GM20431 (cell line): ENCODE results near the gene GRK7.

Experiments
- in situ Hi-C: fragments of 300-500 bp; cut with MseI, MboI; formaldehyde crosslinking; loops from one replicate; pipeline ENCODE4 v1.15.0; 2020; ENCODE audit warnings: low sequenced_read_pairs; ENCODE audit not compliant: unreplicated experiment

GRK7 gene

GRCh38 chr3:141763088-141763750, at the start of gene GRK7:
TSS of gene GRK7 (plus strand) at chr3:141763408. CDS start at chr3:141778285, 14,877 bp downstream.
- in situ Hi-C loops, result no loop called here

GRCh38 chr3:141714671-141715070, 48.5 kb upstream of the GRK7 start:
- in situ Hi-C loops, result no loop called here

GRCh38 chr3:141722081-141722480, 41.1 kb upstream of the GRK7 start:
- in situ Hi-C loops, result no loop called here

- in situ Hi-C loops, result no loop called here
Observed at GRCh38 chr3:141722648-141723047, 40.6 kb upstream of the GRK7 start.

GRCh38 chr3:141723255-141723654, 40.0 kb upstream of the GRK7 start:
- in situ Hi-C loops, result no loop called here

- in situ Hi-C loops, result no loop called here
Observed at GRCh38 chr3:141724186-141724585, 39.0 kb upstream of the GRK7 start.

GRCh38 chr3:141725036-141725435, 38.2 kb upstream of the GRK7 start:
- in situ Hi-C loops, result no loop called here

GRCh38 chr3:141726483-141726882, 36.7 kb upstream of the GRK7 start:
- in situ Hi-C loops, result no loop called here

GRCh38 chr3:141728355-141728892, 34.8 kb upstream of the GRK7 start:
- in situ Hi-C loops, result no loop called here

- in situ Hi-C loops, result no loop called here
Observed at GRCh38 chr3:141729240-141729639, 34.0 kb upstream of the GRK7 start.

- in situ Hi-C loops, result no loop called here
Observed at GRCh38 chr3:141735176-141735575, 28.0 kb upstream of the GRK7 start.

- in situ Hi-C loops, result no loop called here
Observed at GRCh38 chr3:141735770-141736465, 27.3 kb upstream of the GRK7 start.

- in situ Hi-C loops, result no loop called here
Observed at GRCh38 chr3:141737093-141737492, 26.1 kb upstream of the GRK7 start.

GRCh38 chr3:141737678-141738021, 25.6 kb upstream of the GRK7 start:
- in situ Hi-C loops, result no loop called here

- in situ Hi-C loops, result no loop called here
Observed at GRCh38 chr3:141738022-141738890, 25.0 kb upstream of the GRK7 start, which contains the start of gene RNF7. TSS of gene RNF7 (plus strand) at chr3:141738298. CDS start at chr3:141738342, 44 bp downstream.

- in situ Hi-C loops, result no loop called here
Observed at GRCh38 chr3:141738891-141739363, 24.3 kb upstream of the GRK7 start.

GRCh38 chr3:141739731-141740130, 23.5 kb upstream of the GRK7 start:
- in situ Hi-C loops, result no loop called here

- in situ Hi-C loops, result no loop called here
Observed at GRCh38 chr3:141740349-141740748, 22.9 kb upstream of the GRK7 start.

- in situ Hi-C loops, result no loop called here
Observed at GRCh38 chr3:141743305-141743704, 19.9 kb upstream of the GRK7 start.

- in situ Hi-C loops, result no loop called here
Observed at GRCh38 chr3:141746962-141747361, 16.2 kb upstream of the GRK7 start.
